Thyroid gland (tissue), 4 donors: ENCODE measurements around the gene ASB9.

ENCODE experiments used
- CTCF ChIP-seq, 6 experiments: fragments of 200-600 bp in 3 of 6; fragments of 450-650 bp in 3 of 6; sonication (generic) in 3 of 6; IDR thresholded peaks; one replicate each; pipeline ENCODE4 v1.5.1; 2016 to 2019; ENCODE audit warnings: antibody characterized with exemption in 6 of 6, mild to moderate bottlenecking in 2 of 6, inconsistent platforms in 1 of 6, moderate library complexity in 1 of 6
- POLR2A ChIP-seq, 2 donors: fragments of 450-650 bp; IDR thresholded peaks; one replicate each; pipeline ENCODE4 v1.6.1; 2017; ENCODE audit warnings: antibody characterized with exemption in 2 of 2, mild to moderate bottlenecking in 2 of 2, moderate library complexity in 1 of 2

- no peak for TF ChIP-seq CTCF (IDR thresholded peaks at IDR 0.05)
- no peak for TF ChIP-seq POLR2A (IDR thresholded peaks at IDR 0.05)
Measured at GRCh38 chrX:15271757-15272156, 1.9 kb upstream of the ASB9 start.
